ENCODE measurements around the gene TEX52. TPM values are rescaled to one million over a fixed set of nuclear protein-coding genes. Genes with fewer than 3 reads are reported as not detected.

TEX52 gene
- total and polyA plus RNA-seq, 2 of the 8 experiments (the other 6 are each of a cell fraction or from before 2014, with no cell fraction given) = not detected

GRCh38 chr12:2893007-2893406 lies 36.2 kb upstream of the TEX52 start:
- TF ChIP-seq RBBP5 (IDR thresholded peaks at IDR 0.05; ENCODE audit: borderline replicate concordance, low read depth, low read length) = no peak
- TF ChIP-seq NANOG (IDR thresholded peaks at IDR 0.05; ENCODE audit: insufficient read depth, low read depth, low read length, poor library complexity, severe bottlenecking) = no peak
- no peak for TF ChIP-seq CBX8 (IDR thresholded peaks at IDR 0.05; ENCODE audit: borderline replicate concordance, low read depth, low read length)
- no peak for TF ChIP-seq KDM1A (IDR thresholded peaks at IDR 0.05; ENCODE audit: borderline replicate concordance, low read length)
- peaks cover 0 to 24% of the 10 kb centered on the region in 2 experiments; a peak in 3 of 4 replicates for H3K79me2 ChIP-seq (ENCODE audit: control insufficient read depth in 1 of 2, insufficient read depth in 2 of 2, low read length in 2 of 2)
- H3K4me1 ChIP-seq (replicated peaks in 1 of 4; ENCODE audit: control insufficient read depth in 3 of 4, insufficient read depth in 4 of 4, low read length in 3 of 4) = peaks cover 0 to 3% (median 2%) of the 10 kb centered on the region in 4 experiments; a peak in 3 of 7 replicates
- FAIRE-seq = no peak
- no peak overlapping the region for H2BK5ac ChIP-seq (ENCODE audit: low read depth, low read length)
- ChIA-PET CTCF (ENCODE audit: partially characterized antibody) (interaction anchor here (0.7 to 15.6 kb wide), 4 partner anchors 9 to 112 kb away, joined by 3 to 143 read pairs (median 4); no protein-coding TSS in a partner anchor), POLR2A (ENCODE audit: partially characterized antibody) (no interaction called here)
- no peak overlapping the region for H2BK12ac ChIP-seq (ENCODE audit: low read depth, low read length)
- no peak overlapping the region for H2BK15ac ChIP-seq (ENCODE audit: low read length)
- H3K56ac ChIP-seq (replicated peaks; ENCODE audit: insufficient read length, low read depth, low read length) = no peak overlapping the region
- H4K5ac ChIP-seq (ENCODE audit: insufficient read length, low read depth, low read length) = no peak overlapping the region
- DNase-seq (ENCODE audit: low read depth in 1 of 2, low spot score in 2 of 2) = no peak
- H4K8ac ChIP-seq (ENCODE audit: extremely low read depth, insufficient read depth, low read length) = no peak overlapping the region
- H2AFZ ChIP-seq (ENCODE audit: low read length) = no peak overlapping the region
- WGBS, 2 experiments (ENCODE audit: extremely low coverage in 1 of 2, insufficient coverage in 1 of 2, insufficient read length in 1 of 2, insufficient replicate concordance in 2 of 2, low coverage in 1 of 2, low lambda C conversion rate in 2 of 2, missing lambda C conversion rate in 1 of 2) = 94% methylated on average over 3 of the region's 8 CpGs; no CpG with 5 or more reads in 1 of the 2 experiments
- no peak overlapping the region for H3K4me2 ChIP-seq (ENCODE audit: insufficient read depth in 1 of 2, low read depth in 2 of 2, low read length in 2 of 2)
- H3K27me3 ChIP-seq (replicated peaks in 1 of 4; ENCODE audit: control insufficient read depth in 3 of 4, extremely low read depth in 1 of 4, insufficient read depth in 3 of 4, low read length in 3 of 4) = no peaks in the 10 kb centered on the region
- H2BK20ac ChIP-seq (ENCODE audit: low read length) = no peak overlapping the region
- no peaks in the 10 kb centered on the region for H3K9me3 ChIP-seq (ENCODE audit: insufficient read depth in 2 of 2, low read depth in 1 of 2, low read length in 1 of 2)
- H3K9ac ChIP-seq (replicated peaks in 1 of 4; ENCODE audit: extremely low read depth in 1 of 4, low read depth in 3 of 4, low read length in 3 of 4) = no peak overlapping the region
- peaks cover 4 to 10% (median 5%) of the 10 kb centered on the region in 4 experiments for H3K36me3 ChIP-seq (ENCODE audit: control insufficient read depth in 2 of 4, insufficient read depth in 4 of 4, low read length in 3 of 4)
- H3K4me3 ChIP-seq (ENCODE audit: extremely low read depth in 1 of 4, insufficient read depth in 2 of 4, low read depth in 3 of 4, low read length in 4 of 4) = no peak overlapping the region
- no peak overlapping the region for H3K27ac ChIP-seq (ENCODE audit: low read depth, low read length)
- H2BK120ac ChIP-seq (replicated peaks; ENCODE audit: low read depth, low read length) = no peak overlapping the region
- H2AK5ac ChIP-seq (ENCODE audit: low read depth, low read length) = no peak overlapping the region
- H4K20me1 ChIP-seq (replicated peaks in 1 of 2; ENCODE audit: control insufficient read depth in 1 of 2, insufficient read depth in 2 of 2, low read length in 2 of 2) = no peaks in the 10 kb centered on the region
- H3K23me2 ChIP-seq (ENCODE audit: low read depth, low read length) = no peaks in the 10 kb centered on the region; the same call in 1 of the 2 replicates
- H4K91ac ChIP-seq (replicated peaks; ENCODE audit: insufficient read length, low read length) = no peak overlapping the region
- H3K79me1 ChIP-seq (ENCODE audit: low read depth, low read length) = 0 out of 2 replicates have a peak, but pooled peaks cover 2% of the 10 kb centered on the region
- H3K4ac ChIP-seq (replicated peaks; ENCODE audit: insufficient read length, low read depth, low read length) = no peak overlapping the region
- no peak overlapping the region for H3K14ac ChIP-seq (ENCODE audit: insufficient read length)
- H3K23ac ChIP-seq (ENCODE audit: insufficient read length) = no peak overlapping the region
- no peak overlapping the region for H3K18ac ChIP-seq (ENCODE audit: extremely low read depth, low read length)
